ENCODE data around the gene CD79A. TPM values are rescaled to one million over a fixed set of nuclear protein-coding genes. Genes with fewer than 3 reads are reported as not detected.

CD79A gene
- total RNA-seq, 1 donor from 2014 or later: 0.36 TPM

DNA sequence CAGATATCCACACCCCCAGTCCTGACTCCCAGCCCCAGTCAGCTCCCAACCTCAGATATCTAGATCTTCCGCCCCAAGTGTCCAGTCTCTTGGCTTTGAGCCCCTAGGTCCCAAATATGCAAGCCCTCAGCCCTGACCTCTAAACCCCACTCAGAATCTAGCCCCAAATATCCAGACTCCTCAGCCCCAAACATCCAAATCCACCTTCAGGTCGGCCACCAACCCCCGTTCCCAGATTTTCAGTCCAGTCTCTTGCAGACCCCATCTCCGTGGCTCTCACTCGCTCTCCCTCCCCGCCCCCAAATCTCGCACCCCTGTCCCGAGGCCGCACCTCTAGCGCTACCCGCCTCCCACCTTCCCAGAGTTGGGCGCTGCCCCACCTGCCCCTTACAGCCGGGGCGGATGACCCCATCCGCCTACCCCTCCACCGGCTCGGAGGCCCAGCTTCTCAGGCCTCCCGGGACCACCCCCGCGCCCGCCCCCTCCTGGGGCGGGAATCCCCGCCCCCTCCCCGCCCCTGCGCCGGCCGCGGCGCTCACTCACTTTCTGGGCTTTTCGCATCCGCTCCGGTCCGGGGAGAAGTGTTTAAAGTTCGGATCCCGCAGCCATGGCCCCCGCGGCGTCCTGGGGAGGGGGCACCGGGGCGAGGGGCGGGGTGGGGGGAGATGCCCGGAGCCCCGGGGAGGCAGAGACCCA lies 50.6 kb downstream of the CD79A start:
- H3K4me1 Mint-ChIP-seq (ENCODE audit: low read depth): peaks cover 14% of the 10 kb centered on the region
- H3K27ac Mint-ChIP-seq: no peak overlapping the region
- TF ChIP-seq, protein P1, sequence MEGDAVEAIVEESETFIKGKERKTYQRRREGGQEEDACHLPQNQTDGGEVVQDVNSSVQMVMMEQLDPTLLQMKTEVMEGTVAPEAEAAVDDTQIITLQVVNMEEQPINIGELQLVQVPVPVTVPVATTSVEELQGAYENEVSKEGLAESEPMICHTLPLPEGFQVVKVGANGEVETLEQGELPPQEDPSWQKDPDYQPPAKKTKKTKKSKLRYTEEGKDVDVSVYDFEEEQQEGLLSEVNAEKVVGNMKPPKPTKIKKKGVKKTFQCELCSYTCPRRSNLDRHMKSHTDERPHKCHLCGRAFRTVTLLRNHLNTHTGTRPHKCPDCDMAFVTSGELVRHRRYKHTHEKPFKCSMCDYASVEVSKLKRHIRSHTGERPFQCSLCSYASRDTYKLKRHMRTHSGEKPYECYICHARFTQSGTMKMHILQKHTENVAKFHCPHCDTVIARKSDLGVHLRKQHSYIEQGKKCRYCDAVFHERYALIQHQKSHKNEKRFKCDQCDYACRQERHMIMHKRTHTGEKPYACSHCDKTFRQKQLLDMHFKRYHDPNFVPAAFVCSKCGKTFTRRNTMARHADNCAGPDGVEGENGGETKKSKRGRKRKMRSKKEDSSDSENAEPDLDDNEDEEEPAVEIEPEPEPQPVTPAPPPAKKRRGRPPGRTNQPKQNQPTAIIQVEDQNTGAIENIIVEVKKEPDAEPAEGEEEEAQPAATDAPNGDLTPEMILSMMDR (IDR thresholded peaks at IDR 0.05; ENCODE audit: unreplicated experiment): no peak
- no peaks in the 10 kb centered on the region for H3K9me3 Mint-ChIP-seq (ENCODE audit: low read depth)
- DNase-seq (ENCODE audit: low spot score, unreplicated experiment): no peak
- peak overlapping the region; percentile 57 for H3K4me3 Mint-ChIP-seq (ENCODE audit: low read depth)
- peaks cover 42% of the 10 kb centered on the region for H3K27me3 Mint-ChIP-seq
- H3K36me3 Mint-ChIP-seq (ENCODE audit: insufficient read depth): no peaks in the 10 kb centered on the region

DNA sequence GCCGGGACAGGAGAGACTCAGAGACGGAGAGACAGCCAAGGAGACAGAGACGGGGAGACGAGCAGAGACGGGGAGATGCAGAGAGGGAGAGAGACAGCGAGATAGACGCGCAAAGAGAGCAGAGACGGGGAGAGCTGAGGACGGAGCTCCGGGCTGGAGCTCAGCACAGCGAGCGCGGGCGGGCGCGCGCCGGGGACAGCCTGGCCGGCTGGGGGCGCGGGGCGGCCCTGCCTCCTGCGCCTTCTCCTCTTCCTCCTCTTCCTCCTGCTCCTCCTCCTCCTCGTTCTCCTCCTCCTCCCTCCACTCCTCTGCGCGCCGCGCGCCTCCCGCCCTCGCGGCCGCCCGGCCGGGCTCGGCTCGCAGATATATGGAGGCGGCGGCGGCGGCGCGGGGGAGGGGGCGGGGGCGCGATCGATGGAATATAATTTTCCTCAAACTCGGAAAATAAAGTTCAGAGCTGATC lies 51.2 kb downstream of the CD79A start, which contains the start of gene ERFL:
TSS of gene ERFL (minus strand) at position 229 of the 463 bp plus-strand sequence. CDS start 15,530 bp downstream, outside the sequence.
- Mint-ChIP-seq H3K36me3 (ENCODE audit: insufficient read depth) (no peaks in the 10 kb centered on the region), H3K27ac (peak within 1 kb of the TSS; percentile 9), H3K27me3 (peaks cover 44% of the 10 kb centered on the region), H3K4me3 (ENCODE audit: low read depth) (peak within 1 kb of the TSS; percentile 63), H3K9me3 (ENCODE audit: low read depth) (no peaks in the 10 kb centered on the region), H3K4me1 (ENCODE audit: low read depth) (peaks cover 18% of the 10 kb centered on the region)
- DNase-seq (ENCODE audit: low spot score, unreplicated experiment): no peak
- TF ChIP-seq, protein P1 (IDR thresholded peaks at IDR 0.05; ENCODE audit: unreplicated experiment): no peak

DNA sequence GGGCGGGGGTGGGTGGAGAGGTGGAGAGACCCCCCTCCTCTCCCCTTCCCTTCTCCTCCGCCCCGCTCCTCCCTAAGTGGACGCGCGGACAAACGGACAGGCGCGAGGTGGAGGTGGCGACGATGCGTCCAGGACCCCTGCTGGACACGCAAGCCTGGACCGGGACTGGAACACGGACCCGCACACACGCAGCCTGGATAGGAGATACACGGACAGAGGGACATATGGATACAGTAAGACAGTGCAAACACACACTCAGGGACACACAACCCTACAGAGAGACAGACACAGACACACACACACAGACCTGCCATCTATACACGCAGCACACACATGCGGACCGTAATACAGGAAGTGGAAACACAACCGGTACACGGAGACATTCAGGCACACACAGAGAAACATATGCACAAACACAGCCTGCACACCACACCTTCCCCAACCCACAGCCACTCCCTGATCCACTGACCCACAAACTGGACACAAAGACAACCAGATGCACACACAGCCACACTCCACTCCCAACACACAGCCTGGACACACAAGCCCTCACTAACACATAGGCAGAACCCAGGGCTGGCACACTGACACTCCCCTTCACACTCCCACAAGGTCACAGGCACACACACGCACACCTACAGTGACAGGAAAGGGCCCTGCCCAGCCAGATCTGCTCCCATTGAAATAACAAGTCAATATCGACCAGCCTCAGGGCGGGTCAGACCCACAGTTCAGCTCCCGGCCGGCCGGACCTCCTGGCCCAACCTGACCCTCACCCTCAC lies 51.9 kb downstream of the CD79A start:
- Mint-ChIP-seq H3K27me3 (peaks cover 49% of the 10 kb centered on the region), H3K36me3 (ENCODE audit: insufficient read depth) (no peaks in the 10 kb centered on the region), H3K4me3 (ENCODE audit: low read depth) (peak overlapping the region; percentile 63), H3K9me3 (ENCODE audit: low read depth) (no peaks in the 10 kb centered on the region), H3K4me1 (ENCODE audit: low read depth) (peaks cover 19% of the 10 kb centered on the region), H3K27ac (peak overlapping the region; percentile 9)
- TF ChIP-seq, protein P1 (IDR thresholded peaks at IDR 0.05; ENCODE audit: unreplicated experiment): peak; percentile 15
- no peak for DNase-seq (ENCODE audit: low spot score, unreplicated experiment)

DNA sequence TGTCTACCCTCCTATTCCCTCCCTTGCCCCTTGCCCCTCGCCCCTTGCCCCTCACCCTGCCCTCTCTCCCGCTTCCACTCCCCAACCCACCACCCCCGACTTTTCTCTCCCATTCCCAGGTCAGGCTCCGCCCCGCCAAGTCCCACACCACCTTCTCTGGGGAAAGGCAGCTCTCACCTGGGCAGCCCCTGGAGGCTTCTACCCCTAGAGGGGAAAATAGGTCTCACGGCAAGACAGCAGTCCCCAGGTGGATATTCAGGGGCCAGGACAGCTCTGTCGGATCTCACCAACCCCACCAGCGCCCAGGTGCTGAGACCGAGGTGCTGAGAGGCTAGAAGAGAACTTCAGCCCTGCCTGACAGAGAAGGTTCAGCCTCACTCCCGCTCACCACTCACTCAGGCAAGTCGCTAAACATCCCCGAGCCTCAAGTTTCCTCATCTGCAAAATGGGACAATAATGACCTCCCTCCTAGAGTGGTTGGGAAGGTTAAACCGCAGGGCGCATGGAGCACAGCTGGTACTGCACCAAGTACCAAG lies 52.5 kb downstream of the CD79A start:
- DNase-seq (ENCODE audit: low spot score, unreplicated experiment): no peak
- no peaks in the 10 kb centered on the region for H3K9me3 Mint-ChIP-seq (ENCODE audit: low read depth)
- H3K27ac Mint-ChIP-seq: no peak overlapping the region
- no peaks in the 10 kb centered on the region for H3K36me3 Mint-ChIP-seq (ENCODE audit: insufficient read depth)
- peaks cover 53% of the 10 kb centered on the region for H3K27me3 Mint-ChIP-seq
- no peak overlapping the region for H3K4me3 Mint-ChIP-seq (ENCODE audit: low read depth)
- H3K4me1 Mint-ChIP-seq (ENCODE audit: low read depth): peaks cover 19% of the 10 kb centered on the region
- TF ChIP-seq, protein P1 (IDR thresholded peaks at IDR 0.05; ENCODE audit: unreplicated experiment): peak; percentile 11

DNA sequence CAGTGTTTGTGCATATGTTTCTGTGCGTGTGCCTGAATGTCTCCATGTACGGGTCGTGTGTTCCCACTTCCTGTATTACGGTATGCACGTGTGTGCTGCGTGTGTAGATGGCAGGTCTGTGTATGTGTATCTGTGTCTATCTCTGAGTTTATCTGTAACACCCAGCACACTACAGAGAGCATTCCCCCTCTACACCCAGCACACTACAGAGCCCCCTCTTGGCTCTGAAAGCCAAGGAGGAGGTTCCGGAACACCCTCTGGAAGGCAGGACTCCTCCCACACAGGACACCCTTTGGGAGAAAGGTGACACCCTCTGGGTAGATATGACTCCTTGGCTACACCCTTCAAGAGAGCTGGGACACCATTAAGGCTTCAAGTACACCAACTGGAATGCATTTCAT lies 53.2 kb downstream of the CD79A start:
- Mint-ChIP-seq H3K36me3 (ENCODE audit: insufficient read depth) (no peaks in the 10 kb centered on the region), H3K27me3 (peaks cover 60% of the 10 kb centered on the region), H3K4me1 (ENCODE audit: low read depth) (peaks cover 21% of the 10 kb centered on the region), H3K27ac (no peak overlapping the region), H3K4me3 (ENCODE audit: low read depth) (peak overlapping the region; percentile 24), H3K9me3 (ENCODE audit: low read depth) (no peaks in the 10 kb centered on the region)
- TF ChIP-seq, protein P1 (IDR thresholded peaks at IDR 0.05; ENCODE audit: unreplicated experiment): no peak
- DNase-seq (ENCODE audit: low spot score, unreplicated experiment): no peak

Measured in progenitor cell of endocrine pancreas (in vitro differentiated cells).